ENCODE results near the gene ANKRD10. TPM values are rescaled to one million over a fixed set of nuclear protein-coding genes. Genes with fewer than 3 reads are reported as not detected.
"Not testable (repeated sequence)": the region's sequence is repeated elsewhere in the genome, so short reads cannot be mapped to it uniquely, and the experiment has no call there.

Gene ANKRD10
- total RNA-seq, 2 donors from 2014 or later, result 48.7 to 78.7 TPM

GRCh38 chr13:110845520-110845919 is 69.3 kb downstream of the ANKRD10 start:
- intact Hi-C loops (cut with DNase I), result no loop called here
- ATAC-seq, result no peak
- no peak for DNase-seq

- no peak for DNase-seq
- intact Hi-C loops (cut with DNase I), result no loop called here
- ATAC-seq, result no peak
Observed at GRCh38 chr13:110841846-110842245, 73.0 kb downstream of the ANKRD10 start.

GRCh38 chr13:110841406-110841805 is 73.5 kb downstream of the ANKRD10 start:
- DNase-seq, result no peak
- intact Hi-C loops (cut with DNase I), result no loop called here
- no peak for ATAC-seq

- DNase-seq (no peak), ATAC-seq (no peak)
- intact Hi-C loops (cut with DNase I), result no loop called here
Observed at GRCh38 chr13:110838867-110839538, 75.9 kb downstream of the ANKRD10 start.

DNA sequence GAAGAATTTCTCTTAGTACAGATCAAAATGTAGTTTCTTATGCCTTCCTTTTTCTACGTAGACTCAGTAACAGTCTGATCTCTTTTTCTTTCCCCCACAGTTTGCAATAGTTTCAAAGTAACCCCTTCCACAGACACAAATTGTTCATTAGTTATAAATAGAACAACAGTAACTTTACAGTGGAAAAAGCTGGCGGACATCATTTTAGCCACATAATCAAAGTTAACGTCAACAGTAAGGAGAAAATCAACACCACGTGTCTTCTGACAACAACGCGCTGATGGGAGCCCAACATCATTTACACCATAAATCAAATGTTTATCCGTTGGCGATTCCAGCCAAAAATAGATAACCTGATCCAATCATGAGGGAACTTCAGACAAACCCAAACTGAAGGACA is 76.8 kb downstream of the ANKRD10 start:
- ATAC-seq, result no peak
- intact Hi-C loops (cut with DNase I), result no loop called here
- DNase-seq, result no peak

- intact Hi-C loops (cut with DNase I), result not testable (repeated sequence)
Observed at GRCh38 chr13:110837397-110838061, 77.3 kb downstream of the ANKRD10 start.

GRCh38 chr13:110836605-110836903 is 78.3 kb downstream of the ANKRD10 start:
- DNase-seq (no peak), ATAC-seq (no peak)
- intact Hi-C loops (cut with DNase I), result no loop called here

More at GRCh38 chr13:110837397-110838061, 77.3 kb downstream of the ANKRD10 start:
- DNase-seq, ATAC-seq: not testable (repeated sequence)

- ATAC-seq (no peak), DNase-seq (no peak)
- intact Hi-C loops (cut with DNase I), result no loop called here
Observed at GRCh38 chr13:110835721-110836604, 78.9 kb downstream of the ANKRD10 start.

DNA sequence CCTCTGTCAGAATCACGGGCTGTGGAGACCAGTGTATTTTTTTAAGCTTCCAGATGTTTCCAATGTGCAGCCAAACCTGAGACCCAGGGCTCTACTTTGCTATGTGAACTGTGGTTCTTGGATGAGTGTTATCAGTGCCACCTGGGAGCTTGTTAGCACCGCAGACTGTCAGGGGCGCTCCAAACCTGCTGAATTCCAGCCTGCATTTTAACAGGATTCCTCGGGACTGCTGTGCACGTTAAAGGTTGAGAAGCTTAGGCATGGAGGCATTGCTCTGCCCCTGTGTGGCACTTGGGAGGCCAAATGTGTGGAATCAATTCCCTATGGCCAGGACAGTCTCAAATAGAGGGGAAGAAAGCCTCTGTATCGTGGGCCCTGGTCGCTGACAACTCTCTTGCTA is 80.3 kb downstream of the ANKRD10 start:
- intact Hi-C loops (cut with DNase I), result no loop called here
- DNase-seq (no peak), ATAC-seq (no peak)

DNA sequence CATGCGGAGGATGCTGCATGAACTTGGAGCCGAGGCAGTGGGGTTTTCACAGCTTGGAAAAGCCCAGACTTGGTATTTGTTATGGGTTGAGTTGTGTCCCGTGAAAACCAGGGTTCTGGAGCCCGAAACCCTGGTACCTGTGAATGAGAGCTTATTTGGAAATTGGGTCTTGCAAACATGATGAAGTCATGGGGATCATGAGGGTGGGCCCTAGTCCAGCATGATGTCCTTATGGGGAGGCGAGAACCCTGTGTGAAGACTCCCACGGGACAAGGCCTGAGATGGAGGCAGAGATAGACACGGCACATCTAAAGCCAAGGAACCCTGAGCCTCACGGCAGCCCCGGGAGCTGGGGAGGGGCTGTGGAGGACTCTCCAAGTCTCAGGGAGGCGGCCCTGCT is 82.3 kb downstream of the ANKRD10 start:
- DNase-seq, result no peak
- intact Hi-C loops (cut with DNase I), result no loop called here
- ATAC-seq, result no peak

GRCh38 chr13:110832205-110832479 is 82.7 kb downstream of the ANKRD10 start:
- intact Hi-C loops (cut with DNase I), result no loop called here
- no peak for DNase-seq
- no peak for ATAC-seq

- intact Hi-C loops (cut with DNase I), result no loop called here
- DNase-seq (no peak), ATAC-seq (no peak)
Observed at GRCh38 chr13:110831437-110832204, 83.2 kb downstream of the ANKRD10 start.

GRCh38 chr13:110830800-110831371 is 84.0 kb downstream of the ANKRD10 start:
- intact Hi-C loops (cut with DNase I), result no loop called here
- no peak for DNase-seq
- ATAC-seq, result no peak

DNA sequence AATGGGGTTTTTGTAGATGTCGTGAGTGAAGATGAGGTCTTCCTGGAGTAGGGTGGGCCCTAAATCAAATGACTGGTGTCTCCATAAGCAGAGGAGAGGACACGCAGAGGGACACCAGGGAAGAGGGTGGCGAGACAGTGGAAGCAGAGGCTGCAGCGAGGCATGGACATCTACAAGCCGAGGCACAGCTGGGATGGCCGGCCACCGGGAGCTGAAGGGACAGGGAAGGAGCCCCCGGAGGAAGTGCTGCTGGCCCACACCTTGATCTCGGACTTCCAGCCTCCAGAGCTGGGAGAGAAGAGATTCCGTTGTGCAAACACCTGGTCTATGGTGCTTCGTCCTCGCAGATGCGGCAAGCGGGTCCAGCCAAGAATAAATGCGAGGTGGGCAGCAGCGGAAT is 84.5 kb downstream of the ANKRD10 start:
- ATAC-seq (no peak), DNase-seq (no peak)
- intact Hi-C loops (cut with DNase I), result no loop called here

GRCh38 chr13:110829486-110829885 is 85.4 kb downstream of the ANKRD10 start:
- intact Hi-C loops (cut with DNase I), result no loop called here
- DNase-seq (no peak), ATAC-seq (no peak)

DNA sequence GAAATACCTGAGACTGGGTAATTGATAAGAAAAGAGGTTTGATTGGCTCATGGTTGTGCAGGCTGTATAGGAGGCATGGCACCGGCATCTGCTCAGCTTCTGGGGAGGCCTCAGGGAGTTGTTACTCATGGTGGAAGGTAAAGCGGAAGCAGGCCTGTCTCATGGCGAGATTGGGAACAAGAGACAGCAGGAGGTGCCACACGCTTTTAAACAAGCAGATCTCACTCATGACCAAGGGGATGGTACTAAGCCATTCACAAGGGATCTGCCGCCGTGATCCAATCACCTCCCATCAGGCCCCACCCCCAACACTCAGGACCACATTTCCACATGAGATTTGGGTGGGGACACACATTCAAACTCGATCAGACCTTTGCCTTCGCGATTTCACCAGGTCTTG is 86.2 kb downstream of the ANKRD10 start:
- DNase-seq (no peak), ATAC-seq (no peak)
- intact Hi-C loops (cut with DNase I), result no loop called here

Data from left cardiac atrium (tissue), 4 donors.